ENCODE measurements around the gene INTS13.
A peak's percentile ranks its signal among the peaks of the same experiment; 100 is the strongest.

The INTS13 gene, protein sequence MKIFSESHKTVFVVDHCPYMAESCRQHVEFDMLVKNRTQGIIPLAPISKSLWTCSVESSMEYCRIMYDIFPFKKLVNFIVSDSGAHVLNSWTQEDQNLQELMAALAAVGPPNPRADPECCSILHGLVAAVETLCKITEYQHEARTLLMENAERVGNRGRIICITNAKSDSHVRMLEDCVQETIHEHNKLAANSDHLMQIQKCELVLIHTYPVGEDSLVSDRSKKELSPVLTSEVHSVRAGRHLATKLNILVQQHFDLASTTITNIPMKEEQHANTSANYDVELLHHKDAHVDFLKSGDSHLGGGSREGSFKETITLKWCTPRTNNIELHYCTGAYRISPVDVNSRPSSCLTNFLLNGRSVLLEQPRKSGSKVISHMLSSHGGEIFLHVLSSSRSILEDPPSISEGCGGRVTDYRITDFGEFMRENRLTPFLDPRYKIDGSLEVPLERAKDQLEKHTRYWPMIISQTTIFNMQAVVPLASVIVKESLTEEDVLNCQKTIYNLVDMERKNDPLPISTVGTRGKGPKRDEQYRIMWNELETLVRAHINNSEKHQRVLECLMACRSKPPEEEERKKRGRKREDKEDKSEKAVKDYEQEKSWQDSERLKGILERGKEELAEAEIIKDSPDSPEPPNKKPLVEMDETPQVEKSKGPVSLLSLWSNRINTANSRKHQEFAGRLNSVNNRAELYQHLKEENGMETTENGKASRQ

GRCh38 chr12:26937863-26938700 is at the start of gene INTS13, which contains the start of gene FGFR1OP2:
TSS of gene INTS13 (minus strand) at chr12:26937981. CDS start at chr12:26936803, 1,178 bp downstream.
TSS of gene FGFR1OP2 (plus strand) at chr12:26938470. CDS start at chr12:26954159, 15,689 bp downstream.
- in situ Hi-C loops (cut with HindIII; ENCODE audit: low sequenced_read_pairs): no loop called here
- TF ChIP-seq, protein P1, sequence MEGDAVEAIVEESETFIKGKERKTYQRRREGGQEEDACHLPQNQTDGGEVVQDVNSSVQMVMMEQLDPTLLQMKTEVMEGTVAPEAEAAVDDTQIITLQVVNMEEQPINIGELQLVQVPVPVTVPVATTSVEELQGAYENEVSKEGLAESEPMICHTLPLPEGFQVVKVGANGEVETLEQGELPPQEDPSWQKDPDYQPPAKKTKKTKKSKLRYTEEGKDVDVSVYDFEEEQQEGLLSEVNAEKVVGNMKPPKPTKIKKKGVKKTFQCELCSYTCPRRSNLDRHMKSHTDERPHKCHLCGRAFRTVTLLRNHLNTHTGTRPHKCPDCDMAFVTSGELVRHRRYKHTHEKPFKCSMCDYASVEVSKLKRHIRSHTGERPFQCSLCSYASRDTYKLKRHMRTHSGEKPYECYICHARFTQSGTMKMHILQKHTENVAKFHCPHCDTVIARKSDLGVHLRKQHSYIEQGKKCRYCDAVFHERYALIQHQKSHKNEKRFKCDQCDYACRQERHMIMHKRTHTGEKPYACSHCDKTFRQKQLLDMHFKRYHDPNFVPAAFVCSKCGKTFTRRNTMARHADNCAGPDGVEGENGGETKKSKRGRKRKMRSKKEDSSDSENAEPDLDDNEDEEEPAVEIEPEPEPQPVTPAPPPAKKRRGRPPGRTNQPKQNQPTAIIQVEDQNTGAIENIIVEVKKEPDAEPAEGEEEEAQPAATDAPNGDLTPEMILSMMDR (IDR thresholded peaks at IDR 0.05; ENCODE audit: low read depth, low read length, missing control alignments): no peak
- DNase-seq (ENCODE audit: low read depth): peak; percentile 98
- H3K4me3 ChIP-seq (ENCODE audit: low read depth, low read length): peak within 1 kb of the TSS; percentile 92

GRCh38 chr12:26982866-26983265 is 45.1 kb upstream of the INTS13 start:
- no peak overlapping the region for H3K4me3 ChIP-seq (ENCODE audit: low read depth, low read length)
- in situ Hi-C loops (cut with HindIII; ENCODE audit: low sequenced_read_pairs): no loop called here
- TF ChIP-seq, protein P1 (IDR thresholded peaks at IDR 0.05; ENCODE audit: low read depth, low read length, missing control alignments): no peak
- DNase-seq (ENCODE audit: low read depth): no peak

DNA sequence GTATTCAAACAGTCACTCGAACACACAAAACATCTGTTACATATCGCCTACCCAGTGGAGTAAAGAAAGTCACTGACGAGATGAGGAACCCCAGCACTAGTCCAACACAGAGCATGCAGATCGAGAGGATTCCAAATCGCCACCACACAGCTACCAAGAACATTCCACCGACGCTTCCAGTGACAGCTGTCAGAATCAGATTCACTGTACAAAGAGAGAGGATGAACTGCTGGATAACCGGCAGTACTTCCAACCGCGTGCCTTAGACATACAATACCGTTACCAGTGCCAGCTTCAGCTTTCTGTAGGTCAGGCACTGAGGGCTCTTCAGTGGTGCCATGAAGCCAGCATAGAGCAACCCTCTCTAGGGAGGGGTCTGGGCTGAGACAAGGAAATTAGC is 42.0 kb upstream of the INTS13 start:
- TF ChIP-seq, protein P1 (IDR thresholded peaks at IDR 0.05; ENCODE audit: low read depth, low read length, missing control alignments): no peak

DNA sequence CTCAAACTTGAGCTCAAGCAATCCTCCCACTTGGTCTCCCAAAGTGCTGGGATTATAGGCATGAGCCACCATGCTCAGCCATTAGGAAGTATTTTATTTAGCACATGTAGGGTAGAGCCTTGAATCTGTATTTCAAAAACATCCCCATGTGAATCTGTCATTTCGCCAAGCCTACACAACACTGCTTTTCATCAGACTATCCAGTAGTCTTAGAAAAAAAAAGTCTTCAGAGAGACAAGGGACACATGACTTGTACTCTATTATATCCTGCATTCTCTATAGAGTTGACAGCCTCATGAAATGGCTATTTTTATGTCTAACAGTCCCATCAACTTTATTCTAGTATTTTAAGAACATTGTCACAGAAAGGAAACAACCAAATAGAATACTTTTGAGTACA is 41.0 kb upstream of the INTS13 start:
- no peak overlapping the region for H3K4me3 ChIP-seq (ENCODE audit: low read depth, low read length)
- in situ Hi-C loops (cut with HindIII; ENCODE audit: low sequenced_read_pairs): no loop called here
- no peak for DNase-seq (ENCODE audit: low read depth)
- TF ChIP-seq, protein P1 (IDR thresholded peaks at IDR 0.05; ENCODE audit: low read depth, low read length, missing control alignments): no peak

More for the DNA sequence above, 42.0 kb upstream of the INTS13 start:
- in situ Hi-C loops (cut with HindIII; ENCODE audit: low sequenced_read_pairs): no loop called here
- no peak for DNase-seq (ENCODE audit: low read depth)
- H3K4me3 ChIP-seq (ENCODE audit: low read depth, low read length): no peak overlapping the region

- no peak for DNase-seq (ENCODE audit: low read depth)
- no peak overlapping the region for H3K4me3 ChIP-seq (ENCODE audit: low read depth, low read length)
- TF ChIP-seq, protein P1 (IDR thresholded peaks at IDR 0.05; ENCODE audit: low read depth, low read length, missing control alignments): no peak
- in situ Hi-C loops (cut with HindIII; ENCODE audit: low sequenced_read_pairs): no loop called here
These were observed 38.9 kb upstream of the INTS13 start for GRCh38 chr12:26976687-26977086.

- no peak for DNase-seq (ENCODE audit: low read depth)
- in situ Hi-C loops (cut with HindIII; ENCODE audit: low sequenced_read_pairs): no loop called here
- TF ChIP-seq, protein P1 (IDR thresholded peaks at IDR 0.05; ENCODE audit: low read depth, low read length, missing control alignments): no peak
- H3K4me3 ChIP-seq (ENCODE audit: low read depth, low read length): no peak overlapping the region
These were observed 34.2 kb upstream of the INTS13 start for GRCh38 chr12:26971963-26972362.

Measured in astrocyte of the cerebellum (primary cell).